ENCODE data around the gene ZWINT.

- TF ChIP-seq CTCF (IDR thresholded peaks at IDR 0.05; ENCODE audit: low read depth, low read length) (no peak), POLR2A (IDR thresholded peaks at IDR 0.05; ENCODE audit: extremely low read depth, insufficient read length) (no peak), MAX (IDR thresholded peaks at IDR 0.05; ENCODE audit: low read depth, low read length) (no peak)
Measured at GRCh38 chr10:56370217-56371113, 9.4 kb upstream of the ZWINT start.

Data from NB4 (cell line).